ENCODE data around the gene PCDHA1.

DNA sequence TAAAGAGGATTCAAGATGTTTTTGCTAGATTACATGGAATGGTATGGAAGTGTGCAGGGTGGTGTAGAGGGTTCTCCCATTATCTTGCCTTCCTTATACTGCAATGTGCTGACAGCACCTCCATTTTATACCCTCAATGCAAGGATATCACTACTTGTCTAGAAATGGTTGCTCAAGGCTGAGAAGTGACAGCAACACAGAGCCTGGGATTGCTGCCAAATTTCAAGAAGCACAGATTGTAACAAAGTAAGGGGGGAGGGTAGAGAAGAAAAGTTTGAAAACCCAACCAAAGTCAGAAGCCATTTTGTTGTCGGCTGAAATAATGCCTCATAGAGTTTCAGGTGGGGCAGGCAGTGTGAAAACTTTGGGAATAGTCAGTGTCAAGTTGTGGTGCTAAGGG, 210.1 kb downstream of the PCDHA1 start:
- TF ChIP-seq, protein P1, sequence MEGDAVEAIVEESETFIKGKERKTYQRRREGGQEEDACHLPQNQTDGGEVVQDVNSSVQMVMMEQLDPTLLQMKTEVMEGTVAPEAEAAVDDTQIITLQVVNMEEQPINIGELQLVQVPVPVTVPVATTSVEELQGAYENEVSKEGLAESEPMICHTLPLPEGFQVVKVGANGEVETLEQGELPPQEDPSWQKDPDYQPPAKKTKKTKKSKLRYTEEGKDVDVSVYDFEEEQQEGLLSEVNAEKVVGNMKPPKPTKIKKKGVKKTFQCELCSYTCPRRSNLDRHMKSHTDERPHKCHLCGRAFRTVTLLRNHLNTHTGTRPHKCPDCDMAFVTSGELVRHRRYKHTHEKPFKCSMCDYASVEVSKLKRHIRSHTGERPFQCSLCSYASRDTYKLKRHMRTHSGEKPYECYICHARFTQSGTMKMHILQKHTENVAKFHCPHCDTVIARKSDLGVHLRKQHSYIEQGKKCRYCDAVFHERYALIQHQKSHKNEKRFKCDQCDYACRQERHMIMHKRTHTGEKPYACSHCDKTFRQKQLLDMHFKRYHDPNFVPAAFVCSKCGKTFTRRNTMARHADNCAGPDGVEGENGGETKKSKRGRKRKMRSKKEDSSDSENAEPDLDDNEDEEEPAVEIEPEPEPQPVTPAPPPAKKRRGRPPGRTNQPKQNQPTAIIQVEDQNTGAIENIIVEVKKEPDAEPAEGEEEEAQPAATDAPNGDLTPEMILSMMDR (IDR thresholded peaks at IDR 0.05) = no peak
- TF ChIP-seq ZFX (IDR thresholded peaks at IDR 0.05; ENCODE audit: borderline replicate concordance) = no peak

All from 22Rv1 (cell line).